Stimulated activated CD8-positive, alpha-beta memory T cell treated with anti-CD3 and anti-CD28 coated beads, Interleukin-4, amount 100 ng/mL, for 1 hour (primary cell): ENCODE data around the gene SFMBT2.

ENCODE experiments used
- DNase-seq, 2 donors: peaks; one replicate each; pipeline ENCODE4 v3.0.0-alpha.2; 2020; ENCODE audit warnings: low read depth in 2 of 2, low spot score in 1 of 2

The SFMBT2 gene

DNA sequence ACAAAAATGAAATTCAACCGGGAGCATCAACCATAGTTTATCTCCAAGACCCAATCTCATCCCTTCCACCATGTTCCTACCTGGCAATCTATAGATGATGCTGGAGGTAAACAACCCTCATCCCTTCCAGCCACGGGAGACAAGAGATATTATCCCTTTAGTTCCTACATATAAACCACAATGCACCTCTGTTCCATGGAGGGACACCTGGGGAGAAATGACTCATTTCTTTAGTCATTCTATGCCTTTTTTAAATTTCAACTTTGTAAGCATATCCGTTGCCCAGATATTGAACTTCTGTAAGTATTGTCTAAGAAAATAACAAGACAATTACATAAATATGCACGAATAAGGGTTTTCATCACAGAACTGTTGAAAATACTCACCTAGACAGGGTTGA is 15.5 kb upstream of the SFMBT2 start:
- DNase-seq, result no peak

DNA sequence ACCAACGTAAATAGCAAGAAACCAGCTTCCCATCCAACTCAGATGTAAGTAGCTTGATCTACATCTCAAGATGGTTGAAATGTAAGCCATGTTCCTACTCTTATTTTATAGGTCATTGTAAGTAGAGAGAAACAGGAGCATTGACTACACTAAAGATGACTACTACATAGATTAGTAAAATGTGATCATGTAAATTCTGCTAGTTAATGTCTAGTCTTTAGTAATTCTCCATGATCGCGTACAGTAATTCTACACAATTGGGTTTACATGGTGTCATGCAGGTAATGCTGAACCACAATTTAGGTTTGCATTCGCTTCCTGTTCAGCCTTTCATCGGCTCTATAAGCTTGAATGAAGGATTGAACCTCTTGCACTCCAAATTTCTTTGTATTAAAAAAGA is 14.9 kb upstream of the SFMBT2 start:
- DNase-seq, result no peak

DNA sequence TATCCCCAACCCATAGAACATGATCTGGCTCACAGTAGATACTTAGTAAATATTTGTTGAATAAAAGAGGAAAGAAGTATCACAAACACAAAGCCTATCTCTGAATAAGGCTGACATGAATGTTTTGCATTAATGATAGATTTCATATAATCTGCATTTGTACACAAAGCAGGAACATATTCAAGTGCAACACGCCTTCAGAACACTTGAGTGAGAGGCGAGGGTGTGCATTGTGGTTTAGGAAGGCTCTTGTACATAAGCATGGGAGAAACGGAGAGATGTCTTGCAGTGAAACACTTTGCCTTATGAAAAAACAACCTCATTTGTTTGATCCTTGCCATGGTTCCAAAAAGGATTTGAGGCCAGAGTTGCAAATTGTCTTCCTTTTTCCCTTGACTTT is 14.1 kb upstream of the SFMBT2 start:
- no peak for DNase-seq

DNA sequence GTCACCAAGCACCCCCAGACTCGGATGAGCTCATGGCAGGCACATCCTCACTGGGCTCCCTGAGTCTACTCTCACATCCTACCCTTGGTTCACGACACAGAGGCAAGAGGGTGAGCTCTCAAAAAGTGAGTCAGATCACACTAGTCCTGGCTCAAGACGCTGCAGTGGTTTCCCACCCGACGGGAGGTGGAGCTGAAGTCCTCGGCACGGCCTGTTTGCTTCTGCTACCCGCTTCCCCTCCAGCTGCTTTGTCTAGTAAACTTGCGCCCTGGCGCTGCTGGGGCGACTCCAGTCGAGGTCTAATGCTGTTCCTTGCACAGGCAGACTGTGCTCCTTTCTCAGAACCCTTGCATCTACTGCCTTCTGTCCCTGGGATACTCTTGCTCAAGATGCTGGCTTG is 13.5 kb upstream of the SFMBT2 start:
- DNase-seq, result no peak

DNA sequence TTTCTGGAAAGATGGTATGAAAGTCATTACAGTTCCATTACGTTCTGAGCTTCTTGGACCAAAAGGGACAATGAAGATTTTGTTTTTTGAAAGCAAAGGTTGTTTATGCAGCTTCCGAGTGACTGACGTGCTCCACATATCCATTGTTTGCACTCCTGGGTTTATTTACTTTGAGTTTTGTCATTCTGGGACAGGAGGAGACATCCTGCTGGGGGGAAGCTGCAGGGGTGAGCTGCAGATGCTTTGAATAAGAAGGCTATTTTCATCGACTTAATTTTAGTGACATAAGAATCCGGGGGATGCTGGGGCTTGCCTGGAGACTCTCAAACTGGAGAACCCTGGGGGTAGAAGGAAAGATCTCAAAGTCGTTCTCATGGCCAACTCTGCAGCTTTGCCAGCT is 12.7 kb upstream of the SFMBT2 start:
- DNase-seq, result no peak

DNA sequence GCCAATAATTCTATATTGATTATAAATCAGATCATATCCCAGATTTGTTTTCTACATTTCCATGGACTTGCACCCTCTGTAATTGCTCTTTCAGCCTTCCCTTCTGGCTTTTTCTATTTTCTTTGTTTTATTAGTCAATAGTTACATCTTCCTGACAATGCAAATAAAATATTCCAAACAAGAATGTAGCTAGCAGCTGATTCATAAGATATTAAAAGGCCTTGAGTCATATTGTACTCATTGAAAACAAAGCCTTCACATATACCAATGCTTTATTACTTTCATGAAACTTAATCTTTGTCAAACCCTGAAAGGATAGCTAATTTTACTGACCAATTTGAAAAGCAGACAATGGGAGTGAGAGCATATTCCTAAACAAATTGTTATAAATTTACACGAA is 10.7 kb upstream of the SFMBT2 start:
- no peak for DNase-seq

DNA sequence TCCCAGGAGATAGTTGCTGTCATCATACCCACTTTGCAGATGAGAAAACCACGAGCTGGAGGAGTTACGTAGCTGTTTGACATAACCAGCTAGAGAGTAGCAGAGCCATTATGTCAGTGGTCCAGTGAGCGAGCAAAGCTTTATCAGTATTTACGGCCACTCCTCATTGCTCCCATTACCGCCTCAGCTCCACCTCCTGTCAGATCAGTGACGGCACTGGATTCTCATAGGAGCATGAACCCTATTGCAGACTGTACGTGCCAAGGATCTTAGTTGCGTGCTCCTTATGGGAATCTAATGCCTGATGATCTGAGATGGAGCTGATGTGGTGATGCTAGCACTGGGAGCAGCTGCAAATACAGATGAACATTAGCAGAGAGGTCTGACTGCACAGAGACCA is 9.2 kb upstream of the SFMBT2 start:
- DNase-seq, result no peak

DNA sequence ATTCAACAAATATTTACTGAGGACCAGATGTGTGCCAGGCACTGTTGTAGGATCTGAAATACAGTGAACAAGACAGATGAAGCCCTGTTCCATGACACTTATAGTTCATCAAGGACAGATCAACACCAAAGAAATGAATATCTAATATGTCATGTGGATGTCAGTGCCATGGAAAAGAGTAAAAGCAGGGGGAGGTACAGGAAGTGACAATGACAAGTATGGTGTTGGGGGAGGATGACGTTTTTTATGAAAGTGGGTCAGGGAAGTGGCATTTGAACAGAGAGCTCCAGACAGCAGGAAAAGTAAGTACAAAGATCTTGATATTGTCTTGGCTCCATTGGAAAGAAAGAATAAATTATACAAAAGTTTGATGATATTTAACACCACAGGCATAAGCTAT is 7.0 kb upstream of the SFMBT2 start:
- no peak for DNase-seq

DNA sequence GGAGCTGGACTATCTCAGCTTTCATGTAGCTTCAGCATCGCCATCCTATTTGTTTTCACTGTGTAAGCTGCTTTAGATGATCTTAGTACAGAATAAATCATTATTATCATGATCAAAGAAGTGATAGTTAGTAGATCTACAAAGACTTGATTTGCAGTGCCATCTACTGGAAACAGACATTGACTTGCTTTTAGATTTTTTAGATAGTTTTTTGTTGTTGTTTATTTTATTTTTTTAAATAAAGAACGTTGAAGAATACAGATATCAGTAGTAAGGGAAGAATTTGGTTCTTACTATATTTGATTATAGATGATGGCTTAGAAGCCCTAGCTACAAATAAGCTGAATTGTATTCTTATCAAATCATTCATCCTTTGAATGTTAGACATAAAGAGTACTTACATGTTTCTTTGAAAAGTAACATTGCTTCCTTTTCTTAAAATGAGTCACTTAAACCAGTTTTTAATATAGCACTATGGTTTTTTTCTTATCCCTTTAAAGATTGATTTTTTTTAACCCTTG is 6.3 kb upstream of the SFMBT2 start:
- no peak for DNase-seq

DNA sequence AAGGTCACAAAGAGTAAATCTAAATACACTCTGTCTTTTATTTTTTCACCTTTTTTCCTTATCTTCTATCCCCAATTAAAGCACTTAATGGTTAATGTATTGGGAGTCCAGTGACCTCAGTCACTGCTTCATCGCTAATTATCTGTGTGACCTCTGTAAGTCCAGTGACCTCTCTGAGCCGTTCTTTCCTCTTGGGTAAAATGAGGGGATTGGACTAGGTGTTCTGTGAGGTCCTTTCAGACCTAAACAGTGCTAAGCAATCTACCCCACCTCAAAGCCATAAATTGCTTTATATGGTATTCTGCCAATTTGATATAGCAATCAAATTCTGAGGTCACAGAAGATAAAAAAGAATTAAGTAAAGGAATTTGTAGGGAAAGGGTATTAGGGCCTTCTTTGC is 3.9 kb upstream of the SFMBT2 start:
- no peak for DNase-seq

DNA sequence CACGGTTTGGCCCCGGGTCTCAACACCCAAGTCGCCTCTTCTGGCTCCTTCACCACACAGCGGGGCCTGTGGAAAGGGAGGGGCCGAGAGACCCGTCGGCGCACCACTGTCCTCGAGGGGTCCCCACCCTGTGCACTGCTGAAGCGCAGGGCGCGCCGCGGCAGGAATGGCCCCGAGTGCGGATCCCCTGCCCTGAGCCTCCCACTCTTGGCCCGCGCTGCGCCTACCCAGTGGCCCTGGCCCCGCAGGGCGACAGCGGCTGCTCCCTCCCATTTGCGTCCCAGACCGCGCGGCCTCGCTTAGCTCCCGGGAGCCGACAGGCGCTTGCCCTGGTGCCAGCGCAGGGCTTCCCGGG is 2.1 kb upstream of the SFMBT2 start:
- DNase-seq, result no peak

DNA sequence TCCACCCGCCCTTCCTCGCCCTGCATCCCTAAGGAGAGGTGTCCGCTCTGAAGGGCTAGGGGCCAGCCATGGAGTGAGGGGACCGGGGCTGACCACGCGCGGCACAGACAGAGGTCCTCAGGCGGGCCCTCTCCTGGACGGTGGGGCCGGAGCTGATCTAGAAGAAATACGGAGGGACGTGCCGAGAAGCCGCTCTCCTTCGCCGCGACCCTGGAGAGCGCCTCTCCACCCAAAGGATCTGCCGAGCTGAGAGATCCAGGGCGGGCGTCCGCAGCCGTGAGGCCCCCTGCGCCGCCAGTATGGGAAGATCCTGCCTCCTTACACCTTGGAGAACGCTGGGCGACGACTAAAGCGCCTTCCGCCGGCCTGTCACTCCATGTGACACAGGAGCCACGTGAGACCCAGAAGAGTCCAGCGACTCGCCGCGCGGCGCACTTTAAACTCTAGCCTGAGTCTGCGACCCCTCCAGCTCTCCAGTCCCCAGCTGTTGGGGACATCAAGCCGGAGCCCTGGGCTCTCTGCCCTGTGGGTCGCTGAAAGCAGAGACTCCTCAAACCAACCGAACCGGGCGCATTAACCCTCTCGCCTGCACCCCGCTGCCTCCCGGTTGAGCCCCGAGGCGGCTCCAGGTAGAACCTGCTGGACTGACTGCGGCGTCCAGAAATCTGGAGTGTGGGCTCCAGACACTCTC is 1.5 kb upstream of the SFMBT2 start:
- no peak for DNase-seq

DNA sequence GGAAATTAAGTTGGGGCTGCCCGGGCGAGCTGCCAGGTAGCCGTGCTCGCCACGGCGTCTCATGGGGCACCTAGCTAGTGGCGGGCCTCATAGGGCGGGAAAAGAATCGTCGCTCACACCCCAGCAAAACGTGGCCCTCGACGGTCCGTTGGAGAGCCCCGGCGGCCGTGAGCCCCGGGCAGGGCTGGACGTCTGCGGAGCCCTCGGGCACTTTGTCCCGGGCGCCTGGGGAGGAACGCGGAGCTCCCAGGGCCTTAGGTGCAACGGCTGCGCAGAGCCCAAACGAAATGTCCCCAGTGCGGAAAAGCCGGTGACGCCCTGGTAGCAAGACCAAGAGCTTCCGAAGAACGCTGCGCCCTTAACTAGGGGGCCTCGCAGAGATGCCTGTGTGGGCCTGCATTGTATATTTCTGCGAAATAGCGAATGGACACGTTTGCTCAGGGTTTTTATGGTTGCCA is 866 bp upstream of the SFMBT2 start:
- no peak for DNase-seq

DNA sequence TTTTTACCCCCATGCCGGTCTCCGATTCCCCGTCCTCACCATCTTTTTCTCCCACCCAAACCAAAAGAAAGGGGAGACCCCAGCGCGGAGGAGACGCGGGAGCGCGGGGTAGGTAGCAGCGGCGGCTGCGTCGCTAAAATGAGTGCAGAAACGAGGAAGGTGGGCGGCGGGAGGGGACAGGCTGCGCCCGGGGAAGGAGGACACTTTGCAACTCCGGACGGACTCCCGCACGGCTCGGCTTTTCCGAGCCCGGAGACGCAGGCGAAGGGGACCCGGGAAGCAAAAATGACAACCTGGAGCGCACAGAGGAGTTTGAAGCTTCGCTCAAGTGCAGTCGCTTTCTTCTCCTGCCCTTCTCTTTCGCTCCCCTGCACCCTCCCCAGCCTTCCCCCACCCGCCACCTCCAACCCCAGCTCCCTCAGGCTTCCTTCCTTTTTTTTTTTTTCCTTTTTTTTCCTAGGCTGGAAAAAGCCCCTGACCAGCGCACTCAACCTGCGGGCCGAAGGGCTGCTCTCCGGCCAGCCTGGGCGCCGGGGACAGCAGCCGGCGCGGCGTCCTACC is 453 bp downstream of the SFMBT2 start:
- no peak for DNase-seq

DNA sequence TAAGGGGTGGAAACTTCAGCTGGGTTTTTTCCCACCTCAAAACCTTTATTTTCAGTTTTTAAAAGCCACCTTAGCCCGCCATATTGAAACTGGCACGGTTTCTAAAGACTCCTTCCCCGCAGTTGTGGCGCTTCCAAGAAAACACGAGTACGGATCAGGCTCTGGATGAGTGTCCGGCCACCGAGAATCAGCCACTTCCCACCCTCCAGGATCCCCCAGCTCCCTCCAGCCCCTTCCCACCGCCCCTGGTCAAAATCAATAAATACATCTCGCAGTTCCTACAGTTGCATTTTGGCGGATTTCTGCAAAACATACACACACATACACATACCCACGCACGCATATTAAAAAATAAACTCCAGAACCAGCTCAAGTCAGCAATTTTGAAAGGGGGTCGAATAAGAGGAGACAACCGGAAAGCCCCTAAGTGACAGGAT is 1.1 kb downstream of the SFMBT2 start:
- no peak for DNase-seq

DNA sequence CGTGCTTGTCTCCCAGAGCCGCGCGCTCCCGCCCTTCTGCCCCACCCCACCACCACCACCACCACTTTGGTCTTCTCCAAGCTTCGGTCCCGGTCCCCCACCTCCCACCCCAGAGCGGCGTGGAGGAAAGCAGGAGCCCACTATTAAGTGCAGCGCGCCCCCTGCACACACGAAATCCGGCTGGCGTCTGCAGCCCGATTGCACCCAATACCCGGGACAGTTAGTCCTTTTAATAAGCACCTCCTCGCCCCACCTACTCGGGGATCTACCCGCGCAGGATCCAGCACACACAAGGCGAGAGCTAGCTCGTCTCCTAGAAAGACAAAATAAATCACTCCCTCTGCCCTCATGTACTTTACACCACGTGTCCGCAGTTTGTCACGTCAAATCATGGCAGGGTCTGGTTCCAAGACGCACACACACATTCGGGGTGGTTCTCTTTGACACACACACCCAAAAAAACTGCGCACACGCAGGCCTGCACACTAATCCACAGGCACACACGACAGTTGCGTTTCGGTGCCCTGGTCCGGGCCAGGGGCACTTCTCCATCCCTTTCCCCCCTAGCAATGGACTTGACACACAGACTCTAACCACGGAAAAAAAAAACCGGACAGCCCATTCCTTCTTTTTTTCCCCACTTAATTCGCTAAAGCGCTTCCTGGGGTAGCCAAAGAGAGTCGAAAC is 1.6 kb downstream of the SFMBT2 start:
- no peak for DNase-seq

DNA sequence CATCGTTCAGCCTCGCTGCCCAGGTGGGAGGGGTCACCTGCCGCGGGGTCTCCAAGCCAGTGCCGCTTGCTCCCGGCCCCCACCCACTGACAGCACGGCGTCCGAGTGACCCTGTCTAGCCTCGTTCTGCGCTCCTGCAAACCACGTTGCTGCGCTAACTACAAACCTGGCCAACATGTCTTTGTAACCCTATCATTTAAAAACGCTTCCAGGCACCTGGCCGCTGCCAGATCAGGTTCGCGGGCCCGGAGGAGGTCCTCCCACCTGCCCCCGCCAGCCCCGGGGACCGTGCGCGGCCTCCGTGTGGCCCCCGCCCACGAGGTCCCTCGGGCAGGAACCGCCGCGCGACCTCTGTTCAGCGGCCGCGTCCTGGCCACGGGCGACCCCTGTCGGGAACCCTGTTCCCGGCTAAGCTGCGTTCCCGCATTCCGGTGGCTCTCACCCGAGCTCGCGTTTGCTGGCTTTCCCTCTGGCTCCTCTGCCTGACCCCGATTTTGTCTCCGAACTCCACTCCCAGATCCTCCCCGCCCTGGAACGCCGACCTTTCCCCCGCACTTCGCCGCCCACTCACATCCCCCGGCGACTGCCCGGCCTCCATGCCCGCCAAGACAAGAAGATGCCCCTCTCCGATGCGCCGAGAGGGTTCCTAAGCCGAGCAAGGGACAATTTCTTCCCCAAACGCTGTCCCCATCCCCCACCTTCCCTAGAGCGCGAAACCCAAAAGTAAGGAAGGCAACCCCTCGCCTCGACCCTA is 2.4 kb downstream of the SFMBT2 start:
- DNase-seq, result no peak

DNA sequence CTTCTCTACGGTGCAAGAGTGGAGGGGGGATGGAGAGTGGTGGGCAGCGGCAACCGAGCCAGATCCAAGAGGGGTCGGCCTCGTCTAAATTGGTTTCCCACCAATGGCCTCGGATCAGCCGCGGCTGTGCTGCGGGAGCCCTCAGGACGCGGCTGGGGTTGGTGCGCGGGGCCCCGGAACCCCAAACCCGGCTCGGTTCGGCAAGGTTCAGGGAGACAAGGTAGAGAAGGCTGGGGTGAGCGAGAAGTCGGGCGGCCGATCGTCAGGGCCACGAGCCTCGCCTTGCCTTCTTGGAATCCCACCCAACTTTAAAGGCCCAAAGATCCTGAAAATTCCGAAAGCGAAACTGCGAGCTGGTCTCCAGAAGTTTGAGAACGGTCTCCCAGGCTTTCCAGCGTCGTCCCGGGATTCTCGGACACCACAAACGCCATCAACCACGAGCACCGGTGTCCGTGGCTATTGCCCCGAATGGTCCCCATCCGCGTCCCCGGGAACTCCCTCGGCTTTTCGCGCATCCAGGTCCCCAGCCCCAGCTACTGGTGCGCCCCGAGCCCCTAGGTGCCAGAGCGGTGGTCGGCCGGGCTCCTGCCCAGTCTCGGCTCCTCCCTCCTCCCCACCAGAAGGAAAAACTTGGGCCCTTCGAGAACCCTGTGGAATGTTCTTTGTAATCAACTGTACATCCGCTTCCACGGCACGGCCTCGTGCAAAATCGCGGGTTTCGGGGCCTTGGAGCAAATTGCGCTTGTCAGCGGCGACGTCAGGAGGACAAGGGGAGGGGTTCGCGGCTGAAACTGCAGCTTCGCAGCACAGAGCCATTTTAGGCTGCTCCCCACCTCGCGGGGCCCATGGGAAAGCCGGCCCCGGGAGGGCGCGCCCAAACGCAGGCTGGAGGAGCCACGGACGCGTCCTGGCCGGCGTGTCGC is 3.2 kb downstream of the SFMBT2 start:
- no peak for DNase-seq

DNA sequence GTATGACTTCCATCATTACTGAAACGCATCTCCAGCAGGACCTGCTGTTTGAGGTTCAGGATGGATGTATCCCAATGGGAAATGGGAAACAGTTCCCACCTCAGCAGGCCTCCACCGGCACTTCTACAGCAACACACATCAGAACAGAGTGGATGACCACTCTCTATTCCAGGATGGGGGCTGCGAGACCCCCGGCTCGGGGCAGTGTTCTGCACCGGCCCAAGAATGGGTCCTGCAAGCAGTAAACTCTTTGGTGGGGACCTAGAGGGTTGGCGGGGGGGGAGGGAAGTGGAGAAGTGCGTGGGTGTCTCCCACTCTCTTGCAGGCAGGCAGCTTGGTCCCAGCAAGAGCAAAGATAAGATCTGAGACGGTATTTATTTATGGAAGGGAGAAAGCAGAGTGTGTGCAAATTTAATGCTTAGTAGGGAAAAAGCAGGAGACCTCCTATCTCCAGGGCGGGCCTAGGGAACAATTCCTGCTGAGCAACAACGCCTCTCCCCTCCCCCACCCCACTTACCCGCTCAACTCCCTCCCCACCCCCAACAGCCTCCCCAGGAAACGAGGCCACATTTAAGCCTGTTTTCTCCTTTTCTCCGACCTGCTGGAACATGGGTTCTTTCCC is 4.0 kb downstream of the SFMBT2 start:
- no peak for DNase-seq

DNA sequence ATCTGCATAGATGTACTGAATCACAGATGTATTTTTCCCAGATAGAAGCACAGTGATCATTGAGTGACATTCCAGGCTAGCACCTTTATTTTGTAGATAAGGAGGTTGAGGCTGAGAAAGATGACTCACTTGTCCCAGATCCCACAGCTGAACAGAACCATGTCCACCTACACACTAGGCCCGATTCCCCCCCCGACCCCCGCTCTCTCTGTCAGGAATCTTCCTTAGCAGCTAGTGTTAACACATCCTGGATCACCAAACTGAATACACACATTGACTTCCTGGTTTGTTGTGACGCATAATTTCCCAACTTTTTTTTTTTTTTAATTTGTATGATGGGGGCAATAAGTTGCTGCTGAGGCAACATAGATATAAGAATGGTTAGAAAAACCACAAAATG is 5.2 kb downstream of the SFMBT2 start:
- DNase-seq, result no peak
